ENCODE data around the gene CUX1. TPM values are rescaled to one million over a fixed set of nuclear protein-coding genes. Genes with fewer than 3 reads are reported as not detected.

The CUX1 gene
- total and polyA plus RNA-seq, 9 donors = 42.2 to 151 (median 126) TPM

DNA sequence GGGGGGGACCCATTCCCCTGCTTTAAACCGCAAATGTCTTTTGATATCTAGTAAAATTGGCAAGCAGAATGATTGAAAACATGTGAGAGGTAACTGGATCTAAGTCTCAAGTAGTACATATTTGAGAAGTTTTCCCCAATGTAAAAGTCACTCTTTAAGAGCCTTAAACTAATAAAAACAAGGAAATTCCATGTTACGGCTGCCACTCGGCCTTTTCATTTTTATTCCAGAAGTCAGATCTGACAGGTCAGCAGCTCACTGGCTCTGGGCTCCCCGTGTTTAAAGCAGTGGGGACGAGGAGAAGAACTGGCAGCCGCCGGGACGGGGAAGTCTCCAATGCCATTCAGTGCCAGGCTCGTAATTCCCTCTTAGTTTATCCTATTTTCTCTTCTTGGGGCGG is 80.7 kb downstream of the CUX1 start:
- H3K4me1 ChIP-seq (ENCODE audit: insufficient read depth) = peaks cover 7% of the 10 kb centered on the region
- DNase-seq = no peak

DNA sequence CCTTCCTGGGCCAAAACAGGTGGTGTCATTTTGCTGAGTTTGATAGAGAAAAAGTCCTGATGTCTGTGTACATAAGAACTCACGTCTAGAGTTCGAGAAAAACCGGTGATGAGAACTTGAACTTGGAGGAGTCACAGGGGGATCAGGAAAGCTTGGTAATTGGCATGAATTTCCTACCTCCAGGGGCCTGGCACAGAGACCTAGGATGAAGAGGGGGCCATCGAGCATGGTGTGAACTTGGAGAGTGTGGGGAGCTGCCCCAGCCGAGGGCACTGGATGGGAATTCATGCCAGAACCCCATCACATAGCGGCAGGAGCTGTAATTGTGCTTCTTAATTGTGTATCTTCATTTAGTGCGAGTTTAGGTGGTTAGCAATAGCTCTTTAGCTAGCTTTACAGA is 82.2 kb downstream of the CUX1 start:
- H3K9me3 ChIP-seq = no peaks in the 10 kb centered on the region
- H3K4me3 ChIP-seq = no peak overlapping the region
- WGBS, 3 donors = 86 to 90% (median 87%) methylated on average over 7 of the region's 7 CpGs
- DNase-seq = no peak
- peaks cover 7% of the 10 kb centered on the region for H3K4me1 ChIP-seq (ENCODE audit: insufficient read depth)
- intact Hi-C loops (cut with DNase I) = loop anchor here in 1 of 4 donors (2.0 kb wide), 1 partner anchor 27 kb away; no protein-coding TSS in a partner anchor
- H3K27ac ChIP-seq = no peak overlapping the region
- H3K27me3 ChIP-seq = no peaks in the 10 kb centered on the region
- no peaks in the 10 kb centered on the region for H3K36me3 ChIP-seq
- TF ChIP-seq EP300 (IDR thresholded peaks at IDR 0.05) = no peak
- TF ChIP-seq, protein P1, sequence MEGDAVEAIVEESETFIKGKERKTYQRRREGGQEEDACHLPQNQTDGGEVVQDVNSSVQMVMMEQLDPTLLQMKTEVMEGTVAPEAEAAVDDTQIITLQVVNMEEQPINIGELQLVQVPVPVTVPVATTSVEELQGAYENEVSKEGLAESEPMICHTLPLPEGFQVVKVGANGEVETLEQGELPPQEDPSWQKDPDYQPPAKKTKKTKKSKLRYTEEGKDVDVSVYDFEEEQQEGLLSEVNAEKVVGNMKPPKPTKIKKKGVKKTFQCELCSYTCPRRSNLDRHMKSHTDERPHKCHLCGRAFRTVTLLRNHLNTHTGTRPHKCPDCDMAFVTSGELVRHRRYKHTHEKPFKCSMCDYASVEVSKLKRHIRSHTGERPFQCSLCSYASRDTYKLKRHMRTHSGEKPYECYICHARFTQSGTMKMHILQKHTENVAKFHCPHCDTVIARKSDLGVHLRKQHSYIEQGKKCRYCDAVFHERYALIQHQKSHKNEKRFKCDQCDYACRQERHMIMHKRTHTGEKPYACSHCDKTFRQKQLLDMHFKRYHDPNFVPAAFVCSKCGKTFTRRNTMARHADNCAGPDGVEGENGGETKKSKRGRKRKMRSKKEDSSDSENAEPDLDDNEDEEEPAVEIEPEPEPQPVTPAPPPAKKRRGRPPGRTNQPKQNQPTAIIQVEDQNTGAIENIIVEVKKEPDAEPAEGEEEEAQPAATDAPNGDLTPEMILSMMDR (IDR thresholded peaks at IDR 0.05) = no peak
- no peak for TF ChIP-seq POLR2A (IDR thresholded peaks at IDR 0.05)

More for the DNA sequence above, 80.7 kb downstream of the CUX1 start:
- no peaks in the 10 kb centered on the region for H3K27me3 ChIP-seq
- 74 to 81% (median 76%) methylated on average over 10 of the region's 10 CpGs for WGBS, 3 donors
- intact Hi-C loops (cut with DNase I) = no loop called here
- TF ChIP-seq EP300 (IDR thresholded peaks at IDR 0.05) = no peak
- no peak for TF ChIP-seq POLR2A (IDR thresholded peaks at IDR 0.05)
- TF ChIP-seq, protein P1 (IDR thresholded peaks at IDR 0.05) = no peak
- no peak overlapping the region for H3K4me3 ChIP-seq
- H3K9me3 ChIP-seq = no peaks in the 10 kb centered on the region
- no peak overlapping the region for H3K27ac ChIP-seq
- no peaks in the 10 kb centered on the region for H3K36me3 ChIP-seq

DNA sequence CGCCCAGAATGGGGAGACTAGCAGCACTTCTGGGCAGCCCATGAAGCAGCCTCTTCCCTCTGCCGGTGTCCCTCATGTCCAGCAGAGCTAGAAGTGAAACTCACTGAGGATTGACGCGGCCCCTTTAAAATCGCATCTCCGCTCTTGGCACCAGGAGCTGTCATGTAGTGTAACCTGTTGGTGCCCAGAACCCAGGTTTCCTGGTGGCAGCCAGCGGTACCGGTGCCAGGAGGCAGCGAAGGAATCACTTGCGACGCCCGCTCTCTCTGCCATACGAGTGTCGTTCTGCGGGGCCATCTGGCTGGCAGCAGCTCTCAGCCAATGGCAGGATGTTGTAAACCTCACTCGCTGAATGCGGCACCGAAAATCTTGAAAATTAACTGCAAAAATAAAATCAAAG is 82.7 kb downstream of the CUX1 start:
- Histone ChIP-seq H3K27me3 (no peaks in the 10 kb centered on the region), H3K4me1 (ENCODE audit: insufficient read depth) (peaks cover 7% of the 10 kb centered on the region), H3K9me3 (no peaks in the 10 kb centered on the region), H3K4me3 (no peak overlapping the region), H3K36me3 (no peaks in the 10 kb centered on the region), H3K27ac (no peak overlapping the region)
- no peak for DNase-seq
- intact Hi-C loops (cut with DNase I) = loop anchor here in 1 of 4 donors (2.0 kb wide), 1 partner anchor 27 kb away; no protein-coding TSS in a partner anchor
- WGBS, 3 donors = 81 to 96% (median 95%) methylated on average over 18 of the region's 18 CpGs
- TF ChIP-seq POLR2A (IDR thresholded peaks at IDR 0.05) (no peak), EP300 (IDR thresholded peaks at IDR 0.05) (no peak)
- TF ChIP-seq, protein P1 (IDR thresholded peaks at IDR 0.05) = no peak

DNA sequence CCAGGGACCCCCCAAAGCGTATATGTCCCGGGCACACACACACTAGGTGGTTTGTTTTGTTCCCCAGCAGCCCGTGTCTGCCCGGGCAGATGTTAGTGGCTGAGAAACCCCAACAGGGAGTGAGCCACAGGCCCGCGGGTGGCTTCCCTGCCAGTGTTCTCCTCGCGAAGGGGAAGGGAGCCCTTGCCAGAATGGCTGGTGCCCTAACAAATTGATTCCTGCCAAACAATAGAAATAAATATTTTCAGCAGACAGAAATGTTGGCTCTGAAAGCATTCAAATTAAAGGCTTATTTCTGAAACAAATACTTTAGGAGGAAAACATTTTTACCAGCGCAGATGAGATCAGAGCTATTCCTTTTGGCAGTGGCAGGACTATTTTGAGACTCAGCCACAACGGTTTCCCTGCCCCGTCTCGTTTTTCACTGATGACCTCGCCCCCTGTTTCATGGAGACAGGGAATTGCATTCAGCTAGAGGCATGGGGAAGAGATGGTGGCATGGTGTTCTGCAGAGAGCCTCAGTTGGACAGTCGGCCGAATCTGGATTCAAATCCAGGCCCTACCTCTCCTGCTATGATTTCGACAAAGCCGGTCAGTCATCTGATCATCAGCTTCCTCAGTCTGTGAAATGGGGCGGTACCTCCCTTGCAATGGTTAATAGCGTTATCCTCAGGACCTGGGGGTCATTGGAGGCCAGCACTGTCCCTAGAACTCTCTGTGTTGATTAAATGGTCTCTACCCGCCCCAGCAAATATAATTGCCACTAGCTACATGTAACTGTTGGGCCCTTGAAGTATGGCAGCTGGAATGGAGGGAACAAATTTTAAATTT is 84.5 kb downstream of the CUX1 start:
- intact Hi-C loops (cut with DNase I) = loop anchor here in 1 of 4 donors (2.0 kb wide), 1 partner anchor 25 kb away; no protein-coding TSS in a partner anchor
- peaks cover 7% of the 10 kb centered on the region for H3K4me1 ChIP-seq (ENCODE audit: insufficient read depth)
- TF ChIP-seq, protein P1 (IDR thresholded peaks at IDR 0.05) = no peak
- TF ChIP-seq EP300 (IDR thresholded peaks at IDR 0.05) (no peak), POLR2A (IDR thresholded peaks at IDR 0.05) (no peak)
- H3K9me3 ChIP-seq = no peaks in the 10 kb centered on the region
- WGBS, 3 donors = 37 to 46% (median 41%) methylated on average over 20 of the region's 20 CpGs
- no peak overlapping the region for H3K4me3 ChIP-seq
- no peak for DNase-seq
- no peaks in the 10 kb centered on the region for H3K27me3 ChIP-seq
- H3K27ac ChIP-seq = peak overlapping the region in 1 of 2 donors; percentile 38
- no peaks in the 10 kb centered on the region for H3K36me3 ChIP-seq

All from ovary (tissue), 9 donors.